SU-DHL-6 (cell line): ENCODE results near the gene DPH1.

Experiments
- CTCF ChIP-seq: fragments of 200-600 bp; sonication (generic); IDR thresholded peaks from one replicate; pipeline ENCODE4 v1.5.1; 2017; ENCODE audit warnings: antibody characterized with exemption, mild to moderate bottlenecking, low read length, moderate library complexity; ENCODE audit not compliant: insufficient read depth, poor library complexity, severe bottlenecking
- EZH2phosphoT487 ChIP-seq: fragments of 200-600 bp; sonication (generic), shearing (Covaris generic); conservative IDR thresholded peaks from 2 replicates; pipeline ENCODE4 v1.6.1; 2018; ENCODE audit warnings: mild to moderate bottlenecking, antibody characterized with exemption, low read length, moderate library complexity, mixed read lengths

GRCh38 chr17:2034806-2035540 is 5.0 kb downstream of the DPH1 start:
- TF ChIP-seq CTCF (no peak), EZH2phosphoT487 (no peak)
